ENCODE data around the gene PCSK1N. TPM values are rescaled to one million over a fixed set of nuclear protein-coding genes. Genes with fewer than 3 reads are reported as not detected.

PCSK1N gene
- total RNA-seq, 1 donor from 2014 or later, result 4.3 TPM

- ATAC-seq, result no peak
- no peaks in the 10 kb centered on the region for H3K4me1 ChIP-seq
- H3K27me3 ChIP-seq, result no peaks in the 10 kb centered on the region
- no peak overlapping the region for H3K27ac ChIP-seq
- intact Hi-C loops (cut with DNase I), result no loop called here
- no peaks in the 10 kb centered on the region for H3K9me3 ChIP-seq
- H3K36me3 ChIP-seq, result no peaks in the 10 kb centered on the region
- no peak overlapping the region for H3K4me3 ChIP-seq
- no peak for DNase-seq
- no peak for TF ChIP-seq CTCF (IDR thresholded peaks at IDR 0.05)
Observed at GRCh38 chrX:48831136-48831908, 4.1 kb downstream of the PCSK1N start.

- ATAC-seq (no peak), DNase-seq (no peak)
- no peaks in the 10 kb centered on the region for H3K27me3 ChIP-seq
Observed at GRCh38 chrX:48829016-48829735, 6.2 kb downstream of the PCSK1N start.

DNA sequence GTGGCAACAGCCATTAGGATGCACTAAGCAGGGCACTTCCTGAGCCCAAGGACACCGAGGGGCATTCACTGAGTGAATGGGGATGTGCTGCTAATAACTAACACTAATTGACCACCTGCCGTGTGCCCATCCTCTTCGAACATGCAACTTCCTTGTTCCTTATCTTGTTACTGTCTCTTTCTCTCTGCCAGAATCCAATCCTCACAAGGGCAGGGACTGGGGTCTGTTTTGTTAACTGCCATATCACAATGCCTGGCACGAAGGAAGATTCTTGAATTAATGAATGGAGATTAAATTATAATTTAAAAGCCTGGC lies 7.8 kb downstream of the PCSK1N start:
- no peaks in the 10 kb centered on the region for H3K9me3 ChIP-seq
- H3K27me3 ChIP-seq, result no peaks in the 10 kb centered on the region
- TF ChIP-seq CTCF (IDR thresholded peaks at IDR 0.05), result no peak
- H3K36me3 ChIP-seq, result no peaks in the 10 kb centered on the region
- intact Hi-C loops (cut with DNase I), result no loop called here
- no peak overlapping the region for H3K4me3 ChIP-seq
- no peak overlapping the region for H3K27ac ChIP-seq
- DNase-seq (no peak), ATAC-seq (no peak)
- no peaks in the 10 kb centered on the region for H3K4me1 ChIP-seq

More at GRCh38 chrX:48829016-48829735, 6.2 kb downstream of the PCSK1N start:
- intact Hi-C loops (cut with DNase I), result no loop called here
- H3K9me3 ChIP-seq, result no peaks in the 10 kb centered on the region
- H3K4me3 ChIP-seq, result no peak overlapping the region
- no peaks in the 10 kb centered on the region for H3K4me1 ChIP-seq
- H3K27ac ChIP-seq, result no peak overlapping the region
- H3K36me3 ChIP-seq, result no peaks in the 10 kb centered on the region
- no peak for TF ChIP-seq CTCF (IDR thresholded peaks at IDR 0.05)

DNA sequence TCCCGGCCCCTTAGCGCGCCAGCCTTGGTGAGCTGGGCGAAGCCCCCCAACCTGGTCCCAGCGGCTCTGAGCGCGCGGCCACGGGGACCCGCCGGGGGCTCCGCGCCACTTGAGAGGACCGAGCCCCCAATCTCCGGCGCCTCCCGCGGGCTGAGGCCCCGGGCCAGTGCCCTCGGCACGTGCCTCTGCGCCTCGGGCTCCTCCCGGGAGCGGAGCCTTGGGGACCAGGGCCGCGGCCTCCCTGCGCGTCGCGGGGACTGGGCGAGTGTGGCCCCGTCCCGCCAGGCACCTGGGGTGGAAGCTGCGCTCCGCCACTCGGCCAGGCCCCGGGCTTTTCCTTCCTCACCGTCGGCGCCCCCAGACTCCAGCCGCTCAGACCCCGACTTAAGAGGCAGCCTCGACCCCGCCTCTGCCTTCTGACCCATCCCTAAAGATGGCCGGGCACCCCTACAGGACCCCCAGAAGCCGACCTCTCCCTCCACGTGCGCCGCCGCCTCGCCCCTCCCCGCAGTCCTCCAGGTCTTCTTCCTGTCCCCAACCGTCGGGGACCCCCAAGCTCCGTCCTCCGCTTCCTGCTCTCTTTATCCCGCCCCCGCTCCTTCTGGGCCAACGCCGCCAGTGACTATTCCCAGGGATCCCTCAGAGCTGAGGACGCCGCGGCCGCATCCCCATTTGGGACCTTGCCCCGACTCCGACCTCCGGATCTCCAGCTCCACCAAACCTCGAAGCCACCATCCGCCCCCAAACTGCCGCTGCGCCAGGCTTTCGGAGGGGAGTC lies 8.3 kb downstream of the PCSK1N start:
- no peaks in the 10 kb centered on the region for H3K27me3 ChIP-seq
- H3K36me3 ChIP-seq, result no peaks in the 10 kb centered on the region
- ATAC-seq, result no peak
- no peak for DNase-seq
- H3K9me3 ChIP-seq, result no peaks in the 10 kb centered on the region
- H3K4me1 ChIP-seq, result no peaks in the 10 kb centered on the region
- no peak for TF ChIP-seq CTCF (IDR thresholded peaks at IDR 0.05)
- intact Hi-C loops (cut with DNase I), result no loop called here
- no peak overlapping the region for H3K27ac ChIP-seq
- no peak overlapping the region for H3K4me3 ChIP-seq

DNA sequence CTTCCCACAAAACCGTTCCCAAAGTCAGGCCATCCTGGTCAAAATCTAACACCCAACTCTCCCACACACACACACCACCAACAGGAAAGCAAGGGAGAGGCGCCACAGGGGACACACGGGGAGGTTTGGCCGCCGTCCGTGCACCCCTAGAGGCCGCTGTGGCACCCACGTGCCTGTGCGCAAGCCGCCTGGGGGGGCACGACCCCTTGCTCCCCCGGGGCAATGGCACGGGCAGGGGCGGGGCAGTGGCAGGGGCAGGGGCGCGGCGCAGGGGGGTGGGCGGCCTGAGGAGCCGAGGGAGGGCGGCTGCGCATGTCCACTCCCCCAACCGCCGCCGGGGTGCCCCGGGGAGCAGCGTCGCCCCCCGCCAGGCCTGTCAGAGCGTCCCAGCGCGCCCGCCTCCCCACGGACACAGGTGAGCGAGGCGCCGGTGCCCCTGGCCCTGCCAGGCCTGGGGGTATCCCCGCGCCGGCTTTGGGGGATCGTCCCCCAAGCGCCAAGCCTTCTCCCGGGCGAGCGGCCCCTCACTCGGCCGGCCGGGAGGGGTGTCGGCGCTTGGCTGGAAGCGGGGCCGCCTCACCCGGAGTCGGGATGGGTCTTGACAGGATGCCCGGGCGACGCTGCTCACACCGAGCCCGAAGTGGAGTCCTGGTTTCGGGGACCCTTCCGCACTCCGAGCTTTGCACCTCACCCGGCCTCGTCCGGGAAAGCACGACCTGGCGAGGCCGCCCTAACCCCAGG lies 9.1 kb downstream of the PCSK1N start, which contains the start of gene ERAS:
ERAS (plus strand) TSS at position 379 of the 741 bp plus-strand sequence. CDS start 2,611 bp downstream, outside the sequence.
- Histone ChIP-seq H3K27ac (no peak within 1 kb of the TSS), H3K9me3 (no peaks in the 10 kb centered on the region), H3K36me3 (no peaks in the 10 kb centered on the region), H3K4me3 (no peak within 1 kb of the TSS), H3K4me1 (no peaks in the 10 kb centered on the region), H3K27me3 (no peaks in the 10 kb centered on the region)
- ATAC-seq, result no peak
- TF ChIP-seq CTCF (IDR thresholded peaks at IDR 0.05), result no peak
- intact Hi-C loops (cut with DNase I), result no loop called here
- DNase-seq, result no peak
